Breast epithelium (tissue), 4 donors: ENCODE data around the gene ABCA4. TPM values are rescaled to one million over a fixed set of nuclear protein-coding genes. Genes with fewer than 3 reads are reported as not detected.

Experiments used
- DNase-seq, 2 donors: peaks; one replicate each; pipeline ENCODE4 v3.0.0-alpha.2; 2019; ENCODE audit warnings: low spot score in 2 of 2
- H3K27ac ChIP-seq, 2 donors: fragments of 200-600 bp; sonication (generic) in 1 of 2; one replicate each; pipeline ENCODE4 v1.5.1; 2016 to 2019; ENCODE audit warnings: mild to moderate bottlenecking in 1 of 2
- H3K27me3 ChIP-seq, 2 donors: fragments of 200-600 bp; sonication (generic) in 1 of 2; one replicate each; pipeline versions ENCODE4 v1.5.1 to v1.6.0; 2017 to 2019; ENCODE audit warnings: control low read depth in 1 of 2, mild to moderate bottlenecking in 1 of 2
- H3K36me3 ChIP-seq: fragments of 200-600 bp; one replicate; pipeline ENCODE4 v1.5.1; 2019
- H3K4me1 ChIP-seq, 2 donors: fragments of 200-600 bp; sonication (generic); one replicate each; pipeline ENCODE4 v1.5.1; 2016 to 2019; ENCODE audit warnings: control low read depth in 1 of 2
- H3K4me3 ChIP-seq, 3 donors: fragments of 200-600 bp; sonication (generic); 1 replicate in 2 of 3; 2 replicates in 1 of 3; pipeline ENCODE4 v1.5.1; 2016 to 2019; ENCODE audit warnings: mild to moderate bottlenecking in 3 of 3, moderate library complexity in 2 of 3
- H3K9me3 ChIP-seq, 2 donors: fragments of 200-600 bp; sonication (generic) in 1 of 2; one replicate each; pipeline ENCODE4 v1.5.1; 2016 to 2019; ENCODE audit warnings: control low read depth in 1 of 2
- POLR2A ChIP-seq: fragments of 450-650 bp; IDR thresholded peaks from one replicate; pipeline ENCODE4 v1.6.1; 2016; ENCODE audit warnings: antibody characterized with exemption, mild to moderate bottlenecking, moderate library complexity
- POLR2AphosphoS5 ChIP-seq, 3 donors: sonication (generic); formaldehyde crosslinking; IDR thresholded peaks; one replicate each; pipeline ENCODE4 v1.6.1; 2017; ENCODE audit warnings: antibody characterized with exemption in 3 of 3
- intact Hi-C: fragments of 100-400 bp; cut with DNase I; formaldehyde crosslinking; loops from one replicate; pipeline ENCODE4 v1.15.1; 2023; ENCODE audit warnings: low total_unique reads
- total RNA-seq, 3 donors: library from RNA; depleted of rRNA; stranded (reverse); fragments of >200 nt; gene quantifications; one replicate each; pipeline ENCODE4 v1.1.0, GENCODE V29; 2016
- TF ChIP-seq, protein P1 (sequence below), 3 donors: fragments of 450-650 bp; IDR thresholded peaks; one replicate each; pipeline ENCODE4 v1.5.1; 2016 to 2017; ENCODE audit warnings: antibody characterized with exemption in 3 of 3, mild to moderate bottlenecking in 3 of 3, moderate library complexity in 3 of 3

The ABCA4 gene
- total RNA-seq, 3 donors from 2014 or later, result 0.16 to 3.5 (median 1.3) TPM

DNA sequence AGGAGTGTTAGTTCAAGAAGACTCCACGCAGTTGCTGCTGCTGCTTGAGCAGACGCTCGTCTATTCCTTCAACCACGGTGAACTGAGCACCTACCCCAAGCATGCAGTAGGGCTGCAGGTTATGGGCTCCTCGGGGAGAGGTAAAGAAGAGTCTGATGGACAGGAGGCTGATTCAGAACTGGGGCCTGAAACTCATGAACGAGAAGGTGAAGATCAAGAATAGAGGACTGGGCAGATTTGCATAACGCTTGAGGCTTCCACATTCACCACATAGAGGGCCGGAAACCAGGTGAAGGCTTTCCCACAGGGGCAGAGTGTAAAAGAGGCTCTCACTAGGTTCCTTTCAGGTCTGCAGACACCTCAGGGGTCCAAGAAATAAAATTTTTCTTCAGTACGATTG lies 9.1 kb downstream of the ABCA4 start:
- Histone ChIP-seq H3K27ac (no peak overlapping the region), H3K27me3 (no peaks in the 10 kb centered on the region), H3K9me3 (no peaks in the 10 kb centered on the region), H3K4me1 (peaks cover 0 to 3% of the 10 kb centered on the region in 2 donors), H3K36me3 (no peaks in the 10 kb centered on the region), H3K4me3 (no peak overlapping the region)
- TF ChIP-seq POLR2A, result no peak
- TF ChIP-seq POLR2AphosphoS5 (IDR thresholded peaks at IDR 0.05), result no peak
- no peak for DNase-seq
- intact Hi-C loops, result no loop called here

DNA sequence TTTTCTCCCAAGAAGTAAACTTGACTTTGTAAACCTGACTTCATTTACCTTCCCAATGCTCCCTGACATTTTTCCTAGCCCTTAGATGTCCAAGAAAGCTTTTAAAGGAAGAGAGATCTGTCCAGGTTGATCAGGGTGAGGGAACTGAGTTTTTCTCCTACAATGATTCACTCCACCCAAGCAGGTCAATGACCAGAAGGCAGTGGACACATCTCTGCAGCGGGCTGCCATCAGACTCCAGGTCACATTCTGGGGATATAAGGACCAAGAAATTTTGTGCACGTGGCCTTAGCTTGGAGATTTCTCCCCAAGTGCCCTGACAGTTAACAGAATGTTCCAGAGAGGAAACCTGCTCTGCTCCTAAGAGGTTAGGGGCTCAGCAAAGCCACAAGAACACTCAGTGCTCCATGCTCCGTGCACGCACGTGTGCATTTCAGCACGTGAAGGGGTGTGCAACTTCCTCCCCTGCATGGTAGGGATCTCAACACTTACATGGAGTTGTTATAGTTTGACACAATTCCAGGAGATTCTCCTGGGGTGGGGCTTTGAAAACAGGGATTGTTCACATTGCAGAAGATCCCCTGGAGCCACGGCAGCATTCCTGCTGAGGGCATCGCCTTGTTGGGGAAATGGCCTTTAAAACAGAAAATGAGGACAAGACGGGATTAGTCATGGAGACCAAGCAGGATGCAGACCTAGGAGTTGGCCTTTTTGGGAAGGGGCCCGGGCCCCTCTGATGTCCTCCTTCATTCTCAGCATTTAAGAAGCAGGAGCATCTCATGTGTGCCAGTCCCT lies 9.8 kb downstream of the ABCA4 start:
- no peak overlapping the region for H3K4me3 ChIP-seq
- no peaks in the 10 kb centered on the region for H3K27me3 ChIP-seq
- no peak overlapping the region for H3K27ac ChIP-seq
- no peak for DNase-seq
- H3K36me3 ChIP-seq, result no peaks in the 10 kb centered on the region
- H3K9me3 ChIP-seq, result no peaks in the 10 kb centered on the region
- TF ChIP-seq POLR2A, result no peak
- TF ChIP-seq, protein P1, sequence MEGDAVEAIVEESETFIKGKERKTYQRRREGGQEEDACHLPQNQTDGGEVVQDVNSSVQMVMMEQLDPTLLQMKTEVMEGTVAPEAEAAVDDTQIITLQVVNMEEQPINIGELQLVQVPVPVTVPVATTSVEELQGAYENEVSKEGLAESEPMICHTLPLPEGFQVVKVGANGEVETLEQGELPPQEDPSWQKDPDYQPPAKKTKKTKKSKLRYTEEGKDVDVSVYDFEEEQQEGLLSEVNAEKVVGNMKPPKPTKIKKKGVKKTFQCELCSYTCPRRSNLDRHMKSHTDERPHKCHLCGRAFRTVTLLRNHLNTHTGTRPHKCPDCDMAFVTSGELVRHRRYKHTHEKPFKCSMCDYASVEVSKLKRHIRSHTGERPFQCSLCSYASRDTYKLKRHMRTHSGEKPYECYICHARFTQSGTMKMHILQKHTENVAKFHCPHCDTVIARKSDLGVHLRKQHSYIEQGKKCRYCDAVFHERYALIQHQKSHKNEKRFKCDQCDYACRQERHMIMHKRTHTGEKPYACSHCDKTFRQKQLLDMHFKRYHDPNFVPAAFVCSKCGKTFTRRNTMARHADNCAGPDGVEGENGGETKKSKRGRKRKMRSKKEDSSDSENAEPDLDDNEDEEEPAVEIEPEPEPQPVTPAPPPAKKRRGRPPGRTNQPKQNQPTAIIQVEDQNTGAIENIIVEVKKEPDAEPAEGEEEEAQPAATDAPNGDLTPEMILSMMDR (IDR thresholded peaks at IDR 0.05), result no peak
- no peak for TF ChIP-seq POLR2AphosphoS5 (IDR thresholded peaks at IDR 0.05)
- intact Hi-C loops, result no loop called here
- H3K4me1 ChIP-seq, result no peaks in the 10 kb centered on the region

DNA sequence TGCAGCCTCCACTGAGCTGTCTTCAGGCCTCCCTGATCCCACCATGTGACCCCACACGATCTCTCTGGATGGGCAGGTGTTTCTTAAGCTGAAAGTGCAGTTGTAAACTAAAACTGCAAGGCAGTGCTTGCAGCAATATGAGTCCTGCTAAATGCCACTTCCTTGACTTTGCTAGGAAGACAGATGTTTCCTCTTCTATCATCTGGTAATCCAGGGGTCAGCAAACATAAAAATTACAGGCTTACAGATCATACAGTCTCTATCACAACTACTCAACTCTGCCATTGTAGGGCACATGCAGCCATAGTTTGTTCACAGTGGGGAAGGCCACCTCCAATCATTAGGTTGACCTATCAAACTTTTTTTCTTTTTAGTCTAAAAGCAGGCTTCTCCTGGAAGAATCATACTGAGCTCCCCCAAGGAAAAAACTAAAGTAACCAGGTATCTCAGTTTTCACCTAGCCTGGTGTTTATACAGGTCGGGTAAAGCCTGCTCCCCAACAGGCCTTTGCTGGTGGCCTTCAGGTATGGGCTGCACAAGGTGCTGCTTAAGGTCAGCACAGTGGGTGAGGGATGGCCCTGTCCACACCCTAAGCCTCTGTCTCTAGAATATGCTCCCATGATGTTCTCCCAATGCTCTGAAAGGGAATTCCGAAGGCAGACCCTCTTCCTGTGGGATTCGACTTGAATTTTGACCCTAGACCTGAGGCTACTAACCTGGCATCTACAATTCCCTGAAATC lies 10.8 kb downstream of the ABCA4 start:
- Histone ChIP-seq H3K27ac (no peak overlapping the region), H3K36me3 (no peaks in the 10 kb centered on the region), H3K9me3 (no peaks in the 10 kb centered on the region), H3K4me1 (no peaks in the 10 kb centered on the region), H3K4me3 (no peak overlapping the region), H3K27me3 (no peaks in the 10 kb centered on the region)
- TF ChIP-seq POLR2AphosphoS5 (IDR thresholded peaks at IDR 0.05) (no peak), POLR2A (no peak)
- TF ChIP-seq, protein P1 (IDR thresholded peaks at IDR 0.05), result no peak
- intact Hi-C loops, result no loop called here
- DNase-seq, result no peak

DNA sequence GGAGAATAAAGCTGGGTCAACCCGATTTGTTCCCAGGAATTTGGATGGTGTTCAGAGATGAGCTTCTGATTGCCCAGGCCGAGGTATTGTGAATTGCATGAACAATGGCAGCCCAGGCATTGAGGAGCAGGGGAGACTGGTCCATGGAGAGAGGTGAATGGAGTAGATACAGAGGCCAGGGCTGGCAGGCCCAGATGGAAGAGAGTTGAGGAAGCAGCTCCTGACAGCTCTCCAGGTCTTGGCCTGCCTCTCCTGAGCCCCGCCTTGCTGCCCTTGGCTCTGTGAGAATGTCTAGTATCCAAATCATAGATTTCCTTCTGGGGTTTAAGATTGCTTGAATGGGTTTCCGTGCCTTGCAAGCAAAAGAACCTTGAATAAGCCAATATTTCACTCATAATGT lies 11.5 kb downstream of the ABCA4 start:
- no peaks in the 10 kb centered on the region for H3K36me3 ChIP-seq
- H3K4me3 ChIP-seq, result no peak overlapping the region
- H3K4me1 ChIP-seq, result no peaks in the 10 kb centered on the region
- intact Hi-C loops, result no loop called here
- TF ChIP-seq, protein P1 (IDR thresholded peaks at IDR 0.05), result no peak
- no peak for TF ChIP-seq POLR2A
- no peak for TF ChIP-seq POLR2AphosphoS5 (IDR thresholded peaks at IDR 0.05)
- H3K27me3 ChIP-seq, result no peaks in the 10 kb centered on the region
- DNase-seq, result no peak
- no peak overlapping the region for H3K27ac ChIP-seq
- H3K9me3 ChIP-seq, result no peaks in the 10 kb centered on the region

DNA sequence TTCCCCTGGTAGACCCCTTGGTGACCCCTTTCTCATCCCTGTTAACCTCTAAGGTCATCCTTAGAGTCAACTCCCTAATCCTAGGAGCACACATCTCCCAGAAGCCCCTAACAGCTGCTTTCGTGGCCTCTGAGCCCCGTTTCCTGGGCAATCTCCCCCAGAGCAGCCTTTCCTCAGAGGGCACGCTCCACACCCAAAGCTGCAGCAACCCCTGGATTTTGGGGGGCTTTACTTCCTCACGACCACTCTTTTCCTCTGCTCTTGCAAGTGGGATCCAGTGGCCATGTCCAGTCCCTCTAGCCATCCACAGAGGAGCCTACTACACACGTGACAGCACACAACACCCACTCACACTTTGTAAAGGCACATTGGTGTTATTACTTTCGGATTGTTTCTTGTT lies 13.8 kb downstream of the ABCA4 start:
- no peaks in the 10 kb centered on the region for H3K27me3 ChIP-seq
- no peaks in the 10 kb centered on the region for H3K36me3 ChIP-seq
- no peak overlapping the region for H3K4me3 ChIP-seq
- H3K9me3 ChIP-seq, result no peaks in the 10 kb centered on the region
- H3K27ac ChIP-seq, result no peak overlapping the region
- H3K4me1 ChIP-seq, result no peaks in the 10 kb centered on the region
- intact Hi-C loops, result no loop called here
- no peak for DNase-seq
- TF ChIP-seq, protein P1 (IDR thresholded peaks at IDR 0.05), result no peak
- no peak for TF ChIP-seq POLR2A
- TF ChIP-seq POLR2AphosphoS5 (IDR thresholded peaks at IDR 0.05), result no peak
